ENCODE data around the gene TEKT5. TPM values are rescaled to one million over a fixed set of nuclear protein-coding genes. Genes with fewer than 3 reads are reported as not detected.

Gene TEKT5
- total and polyA plus RNA-seq, 4 experiments from 2014 or later = not detected

GRCh38 chr16:10688291-10688690 is 6.4 kb downstream of the TEKT5 start:
- Mint-ChIP-seq H3K4me3 (no peak overlapping the region), H3K36me3 (no peaks in the 10 kb centered on the region), H3K27me3 (peaks cover 18 to 22% of the 10 kb centered on the region in 2 donors), H3K4me1 (no peaks in the 10 kb centered on the region), H3K9me3 (peaks cover 0 to 2% (median 0%) of the 10 kb centered on the region in 8 donors), H3K27ac (no peak overlapping the region)
- H3K27ac ChIP-seq (ENCODE audit: low read depth, low read length) = no peak overlapping the region
- no peaks in the 10 kb centered on the region for H3K9me3 ChIP-seq (ENCODE audit: control insufficient read depth in 1 of 2, low read length in 2 of 2)
- no peaks in the 10 kb centered on the region for H3K27me3 ChIP-seq (ENCODE audit: insufficient read depth, low read length)
- CTCF ChIA-PET (ENCODE audit: partially characterized antibody) = no interaction called here
- POLR2A ChIA-PET (ENCODE audit: partially characterized antibody) = no interaction called here
- no peaks in the 10 kb centered on the region for H3K4me1 ChIP-seq (ENCODE audit: insufficient read depth, low read length)
- intact Hi-C loops (cut with micrococcal nuclease) = no loop called here
- H3K36me3 ChIP-seq (ENCODE audit: insufficient read depth, low read length) = no peaks in the 10 kb centered on the region
- H3K4me3 ChIP-seq (ENCODE audit: low read length in 2 of 2) = no peak overlapping the region
- DNase-seq = no peak

GRCh38 chr16:10685709-10686108 is 9.0 kb downstream of the TEKT5 start:
- Histone ChIP-seq H3K27ac (ENCODE audit: low read depth, low read length) (no peak overlapping the region), H3K9me3 (ENCODE audit: control insufficient read depth in 1 of 2, low read length in 2 of 2) (no peaks in the 10 kb centered on the region), H3K4me3 (ENCODE audit: low read length in 2 of 2) (no peak overlapping the region), H3K27me3 (ENCODE audit: insufficient read depth, low read length) (no peaks in the 10 kb centered on the region), H3K36me3 (ENCODE audit: insufficient read depth, low read length) (no peaks in the 10 kb centered on the region), H3K4me1 (ENCODE audit: insufficient read depth, low read length) (no peaks in the 10 kb centered on the region)
- Mint-ChIP-seq H3K4me1 (no peaks in the 10 kb centered on the region), H3K27me3 (peaks cover 18 to 21% of the 10 kb centered on the region in 2 donors), H3K36me3 (no peaks in the 10 kb centered on the region), H3K4me3 (no peak overlapping the region), H3K27ac (peak overlapping the region in 1 of 7 donors; percentile 47), H3K9me3 (peaks cover 0 to 2% (median 0%) of the 10 kb centered on the region in 8 donors)
- DNase-seq = no peak
- POLR2A ChIA-PET (ENCODE audit: partially characterized antibody) = no interaction called here
- intact Hi-C loops (cut with micrococcal nuclease) = no loop called here
- CTCF ChIA-PET (ENCODE audit: partially characterized antibody) = no interaction called here

GRCh38 chr16:10684511-10685151 is 10.1 kb downstream of the TEKT5 start:
- Mint-ChIP-seq H3K4me3 (no peak overlapping the region), H3K9me3 (peaks cover 0 to 2% (median 0%) of the 10 kb centered on the region in 8 donors), H3K4me1 (no peaks in the 10 kb centered on the region), H3K36me3 (no peaks in the 10 kb centered on the region), H3K27me3 (peaks cover 15 to 16% of the 10 kb centered on the region in 2 donors), H3K27ac (no peak overlapping the region)
- no peaks in the 10 kb centered on the region for H3K36me3 ChIP-seq (ENCODE audit: insufficient read depth, low read length)
- no peak for DNase-seq
- intact Hi-C loops (cut with micrococcal nuclease) = no loop called here
- CTCF ChIA-PET (ENCODE audit: partially characterized antibody) = interaction anchor here (0.6 kb wide), 1 partner anchor 18 kb away, joined by 3 read pairs; no protein-coding TSS in a partner anchor
- no peaks in the 10 kb centered on the region for H3K4me1 ChIP-seq (ENCODE audit: insufficient read depth, low read length)
- POLR2A ChIA-PET (ENCODE audit: partially characterized antibody) = no interaction called here
- H3K9me3 ChIP-seq (ENCODE audit: control insufficient read depth in 1 of 2, low read length in 2 of 2) = no peaks in the 10 kb centered on the region
- H3K4me3 ChIP-seq (ENCODE audit: low read length in 2 of 2) = no peak overlapping the region
- H3K27ac ChIP-seq (ENCODE audit: low read depth, low read length) = no peak overlapping the region
- H3K27me3 ChIP-seq (ENCODE audit: insufficient read depth, low read length) = no peaks in the 10 kb centered on the region

- H3K4me3 ChIP-seq (ENCODE audit: low read length in 2 of 2) = no peak overlapping the region
- Mint-ChIP-seq H3K36me3 (no peaks in the 10 kb centered on the region), H3K4me1 (no peaks in the 10 kb centered on the region), H3K27me3 (peaks cover 14% of the 10 kb centered on the region in 2 donors), H3K27ac (peak overlapping the region in 1 of 7 donors; percentile 27), H3K4me3 (no peak overlapping the region), H3K9me3 (peaks cover 0 to 2% (median 0%) of the 10 kb centered on the region in 8 donors)
- DNase-seq = no peak
- no peaks in the 10 kb centered on the region for H3K4me1 ChIP-seq (ENCODE audit: insufficient read depth, low read length)
- H3K9me3 ChIP-seq (ENCODE audit: control insufficient read depth in 1 of 2, low read length in 2 of 2) = no peaks in the 10 kb centered on the region
- H3K36me3 ChIP-seq (ENCODE audit: insufficient read depth, low read length) = no peaks in the 10 kb centered on the region
- no peaks in the 10 kb centered on the region for H3K27me3 ChIP-seq (ENCODE audit: insufficient read depth, low read length)
- ChIA-PET CTCF (ENCODE audit: partially characterized antibody) (interaction anchor here (1.1 kb wide), 1 partner anchor 14 kb away, joined by 3 read pairs; no protein-coding TSS in a partner anchor), POLR2A (ENCODE audit: partially characterized antibody) (no interaction called here)
- intact Hi-C loops (cut with micrococcal nuclease) = no loop called here
- no peak overlapping the region for H3K27ac ChIP-seq (ENCODE audit: low read depth, low read length)
Measured at GRCh38 chr16:10683170-10683569, 11.6 kb downstream of the TEKT5 start.

- Mint-ChIP-seq H3K4me3 (no peak overlapping the region), H3K27me3 (peaks cover 11 to 19% of the 10 kb centered on the region in 2 donors), H3K27ac (no peak overlapping the region), H3K4me1 (no peaks in the 10 kb centered on the region), H3K9me3 (peaks cover 0 to 2% (median 0%) of the 10 kb centered on the region in 8 donors), H3K36me3 (no peaks in the 10 kb centered on the region)
- ChIA-PET POLR2A (ENCODE audit: partially characterized antibody) (no interaction called here), CTCF (ENCODE audit: partially characterized antibody) (no interaction called here)
- Histone ChIP-seq H3K4me1 (ENCODE audit: insufficient read depth, low read length) (no peaks in the 10 kb centered on the region), H3K4me3 (ENCODE audit: low read length in 2 of 2) (no peak overlapping the region), H3K27me3 (ENCODE audit: insufficient read depth, low read length) (no peaks in the 10 kb centered on the region), H3K27ac (ENCODE audit: low read depth, low read length) (no peak overlapping the region), H3K9me3 (ENCODE audit: control insufficient read depth in 1 of 2, low read length in 2 of 2) (no peaks in the 10 kb centered on the region), H3K36me3 (ENCODE audit: insufficient read depth, low read length) (no peaks in the 10 kb centered on the region)
- intact Hi-C loops (cut with micrococcal nuclease) = no loop called here
- DNase-seq = no peak
Measured at GRCh38 chr16:10682604-10683003, 12.1 kb downstream of the TEKT5 start.

GRCh38 chr16:10681310-10682308 is 13.1 kb downstream of the TEKT5 start:
- H3K27me3 Mint-ChIP-seq = peaks cover 11 to 23% of the 10 kb centered on the region in 2 donors
- H3K36me3 Mint-ChIP-seq = no peaks in the 10 kb centered on the region
- H3K4me3 Mint-ChIP-seq = peak overlapping the region in 1 of 8 donors; percentile 51
- POLR2A ChIA-PET (ENCODE audit: partially characterized antibody) = no interaction called here
- no peak for DNase-seq
- CTCF ChIA-PET (ENCODE audit: partially characterized antibody) = no interaction called here
- no peaks in the 10 kb centered on the region for H3K4me1 Mint-ChIP-seq
- H3K36me3 ChIP-seq (ENCODE audit: insufficient read depth, low read length) = no peaks in the 10 kb centered on the region
- H3K9me3 ChIP-seq (ENCODE audit: control insufficient read depth in 1 of 2, low read length in 2 of 2) = no peaks in the 10 kb centered on the region
- H3K27ac ChIP-seq (ENCODE audit: low read depth, low read length) = no peak overlapping the region
- H3K27me3 ChIP-seq (ENCODE audit: insufficient read depth, low read length) = no peaks in the 10 kb centered on the region
- no peak overlapping the region for H3K27ac Mint-ChIP-seq
- H3K4me1 ChIP-seq (ENCODE audit: insufficient read depth, low read length) = no peaks in the 10 kb centered on the region
- peaks cover 0 to 2% (median 0%) of the 10 kb centered on the region in 8 donors for H3K9me3 Mint-ChIP-seq
- H3K4me3 ChIP-seq (ENCODE audit: low read length in 2 of 2) = no peak overlapping the region
- intact Hi-C loops (cut with micrococcal nuclease) = no loop called here

GRCh38 chr16:10679921-10680320 is 14.8 kb downstream of the TEKT5 start:
- Histone ChIP-seq H3K27ac (ENCODE audit: low read depth, low read length) (no peak overlapping the region), H3K36me3 (ENCODE audit: insufficient read depth, low read length) (no peaks in the 10 kb centered on the region), H3K27me3 (ENCODE audit: insufficient read depth, low read length) (no peaks in the 10 kb centered on the region), H3K4me3 (ENCODE audit: low read length in 2 of 2) (no peak overlapping the region), H3K4me1 (ENCODE audit: insufficient read depth, low read length) (no peaks in the 10 kb centered on the region), H3K9me3 (ENCODE audit: control insufficient read depth in 1 of 2, low read length in 2 of 2) (no peaks in the 10 kb centered on the region)
- Mint-ChIP-seq H3K4me3 (no peak overlapping the region), H3K36me3 (no peaks in the 10 kb centered on the region), H3K27ac (no peak overlapping the region), H3K4me1 (no peaks in the 10 kb centered on the region), H3K9me3 (peaks cover 0 to 2% (median 0%) of the 10 kb centered on the region in 8 donors), H3K27me3 (peaks cover 3 to 19% of the 10 kb centered on the region in 2 donors)
- DNase-seq = no peak
- POLR2A ChIA-PET (ENCODE audit: partially characterized antibody) = no interaction called here
- intact Hi-C loops (cut with micrococcal nuclease) = no loop called here
- CTCF ChIA-PET (ENCODE audit: partially characterized antibody) = no interaction called here

Measured in CD4-positive, alpha-beta memory T cell (primary cell).